ENCODE measurements around the gene SLC39A3. TPM values are rescaled to one million over a fixed set of nuclear protein-coding genes. Genes with fewer than 3 reads are reported as not detected.

Gene SLC39A3, protein sequence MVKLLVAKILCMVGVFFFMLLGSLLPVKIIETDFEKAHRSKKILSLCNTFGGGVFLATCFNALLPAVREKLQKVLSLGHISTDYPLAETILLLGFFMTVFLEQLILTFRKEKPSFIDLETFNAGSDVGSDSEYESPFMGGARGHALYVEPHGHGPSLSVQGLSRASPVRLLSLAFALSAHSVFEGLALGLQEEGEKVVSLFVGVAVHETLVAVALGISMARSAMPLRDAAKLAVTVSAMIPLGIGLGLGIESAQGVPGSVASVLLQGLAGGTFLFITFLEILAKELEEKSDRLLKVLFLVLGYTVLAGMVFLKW
- total RNA-seq, result 26.7 TPM
- long read RNA-seq, transcript SLC39A3-201 (3 exons, 1,502 nt), result major isoform, 60 of 82 reads
- long read RNA-seq, partial matches to known transcripts, result 8 of 82 reads
- long read RNA-seq, other reads (novel, unspliced or antisense), result 10 of 82 reads

DNA sequence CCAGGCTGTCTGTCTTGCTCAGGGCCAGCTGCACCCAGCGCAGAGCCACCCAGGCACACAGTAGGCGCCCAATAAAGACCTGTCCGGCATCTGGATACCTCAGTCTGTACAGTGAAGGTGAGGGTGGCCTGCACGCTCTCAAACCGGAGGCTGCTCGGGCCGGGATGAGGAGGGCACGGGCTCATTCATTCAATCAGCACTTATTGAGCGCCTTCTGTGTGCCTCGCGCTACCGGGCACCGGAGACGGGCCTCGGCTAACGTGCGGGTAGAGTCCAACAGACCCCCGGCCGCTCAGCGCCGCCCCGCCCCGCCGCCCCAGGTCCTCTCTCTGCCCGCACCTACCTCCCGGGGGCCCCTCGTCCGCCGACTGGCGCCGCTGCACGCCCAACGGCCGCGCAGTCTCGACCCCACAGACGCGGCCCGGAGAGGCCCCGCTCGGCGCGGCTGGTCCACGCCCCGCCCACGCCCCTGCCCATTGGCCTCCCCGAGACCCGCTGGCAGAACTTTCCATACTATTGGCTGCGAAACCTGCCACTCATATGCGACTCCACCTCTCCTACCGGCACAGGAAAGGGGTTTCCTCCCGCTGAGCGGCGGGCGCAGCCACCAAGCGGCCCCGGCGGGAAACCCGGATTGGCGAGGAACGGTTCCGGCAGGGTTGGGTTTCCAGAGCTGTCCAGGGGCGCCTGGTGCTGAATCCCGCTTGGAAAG, at the start of gene SLC39A3:
SLC39A3 (minus strand) TSS at position 416 of the 712 bp plus-strand sequence. CDS start 2,760 bp downstream, outside the sequence.
- Histone ChIP-seq H3K36me3 (peaks cover 9% of the 10 kb centered on the region), H3K4me3 (peak within 1 kb of the TSS; percentile 98), H3K27ac (peak within 1 kb of the TSS; percentile 74), H3K9me3 (no peaks in the 10 kb centered on the region), H3K27me3 (no peaks in the 10 kb centered on the region), H3K4me1 (no peaks in the 10 kb centered on the region)
- DNase-seq (peak; percentile 97), ATAC-seq (peak; percentile 100)
- intact Hi-C loops (cut with DNase I), result loop anchor here (5.0 kb wide), 1 partner anchor 92 kb away; no protein-coding TSS in a partner anchor
- TF ChIP-seq, protein P1, sequence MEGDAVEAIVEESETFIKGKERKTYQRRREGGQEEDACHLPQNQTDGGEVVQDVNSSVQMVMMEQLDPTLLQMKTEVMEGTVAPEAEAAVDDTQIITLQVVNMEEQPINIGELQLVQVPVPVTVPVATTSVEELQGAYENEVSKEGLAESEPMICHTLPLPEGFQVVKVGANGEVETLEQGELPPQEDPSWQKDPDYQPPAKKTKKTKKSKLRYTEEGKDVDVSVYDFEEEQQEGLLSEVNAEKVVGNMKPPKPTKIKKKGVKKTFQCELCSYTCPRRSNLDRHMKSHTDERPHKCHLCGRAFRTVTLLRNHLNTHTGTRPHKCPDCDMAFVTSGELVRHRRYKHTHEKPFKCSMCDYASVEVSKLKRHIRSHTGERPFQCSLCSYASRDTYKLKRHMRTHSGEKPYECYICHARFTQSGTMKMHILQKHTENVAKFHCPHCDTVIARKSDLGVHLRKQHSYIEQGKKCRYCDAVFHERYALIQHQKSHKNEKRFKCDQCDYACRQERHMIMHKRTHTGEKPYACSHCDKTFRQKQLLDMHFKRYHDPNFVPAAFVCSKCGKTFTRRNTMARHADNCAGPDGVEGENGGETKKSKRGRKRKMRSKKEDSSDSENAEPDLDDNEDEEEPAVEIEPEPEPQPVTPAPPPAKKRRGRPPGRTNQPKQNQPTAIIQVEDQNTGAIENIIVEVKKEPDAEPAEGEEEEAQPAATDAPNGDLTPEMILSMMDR (IDR thresholded peaks at IDR 0.05), result peak; percentile 24

DNA sequence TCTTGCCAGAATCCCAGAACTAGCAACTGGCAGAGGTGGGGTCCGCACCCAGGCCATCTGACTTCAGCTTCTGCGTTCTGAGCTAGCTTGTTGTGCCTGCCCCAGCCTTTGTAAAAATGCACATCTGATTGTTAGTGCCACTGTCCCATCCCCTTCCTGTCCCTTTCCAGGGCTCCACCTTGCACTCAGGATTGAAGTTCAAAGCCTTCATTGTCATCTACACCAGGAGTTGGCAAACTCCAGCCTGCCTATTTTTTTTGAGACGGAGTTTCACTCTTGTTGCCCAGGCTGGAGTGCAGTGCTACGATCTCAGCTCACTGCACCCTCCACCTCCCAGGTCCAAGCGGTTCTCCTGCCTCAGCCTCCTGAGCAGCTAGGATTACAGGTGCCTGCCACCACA, 48.4 kb upstream of the SLC39A3 start:
- Histone ChIP-seq H3K4me3 (no peak overlapping the region), H3K9me3 (no peaks in the 10 kb centered on the region), H3K4me1 (peaks cover 6% of the 10 kb centered on the region), H3K27ac (no peak overlapping the region), H3K36me3 (peaks cover 9% of the 10 kb centered on the region), H3K27me3 (no peaks in the 10 kb centered on the region)
- TF ChIP-seq, protein P1 (IDR thresholded peaks at IDR 0.05), result no peak
- DNase-seq (no peak), ATAC-seq (no peak)
- intact Hi-C loops (cut with DNase I), result no loop called here

DNA sequence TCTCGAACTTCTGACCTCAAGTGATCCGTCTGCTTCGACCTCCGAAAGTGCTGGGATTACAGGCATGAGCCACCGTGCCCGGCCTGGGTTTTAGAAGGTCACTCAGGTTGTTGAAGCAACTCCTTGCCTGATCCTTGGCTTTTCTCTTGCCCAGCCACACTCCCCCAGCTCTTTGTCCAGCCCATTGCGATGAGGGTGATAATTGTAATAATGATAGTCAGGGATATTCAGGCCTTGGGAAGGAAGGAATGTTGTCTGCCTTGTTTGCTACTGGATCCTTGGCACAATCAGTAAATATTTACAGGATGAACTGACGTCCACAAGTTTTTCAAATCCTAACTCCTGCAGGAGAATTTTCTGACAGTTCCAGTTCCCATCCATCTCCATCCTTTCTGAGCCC, 47.3 kb upstream of the SLC39A3 start:
- Histone ChIP-seq H3K4me1 (peaks cover 11% of the 10 kb centered on the region), H3K27ac (no peak overlapping the region), H3K27me3 (no peaks in the 10 kb centered on the region), H3K4me3 (no peak overlapping the region), H3K9me3 (no peaks in the 10 kb centered on the region), H3K36me3 (peaks cover 9% of the 10 kb centered on the region)
- intact Hi-C loops (cut with DNase I), result no loop called here
- no peak for DNase-seq
- no peak for ATAC-seq
- TF ChIP-seq, protein P1 (IDR thresholded peaks at IDR 0.05), result no peak

DNA sequence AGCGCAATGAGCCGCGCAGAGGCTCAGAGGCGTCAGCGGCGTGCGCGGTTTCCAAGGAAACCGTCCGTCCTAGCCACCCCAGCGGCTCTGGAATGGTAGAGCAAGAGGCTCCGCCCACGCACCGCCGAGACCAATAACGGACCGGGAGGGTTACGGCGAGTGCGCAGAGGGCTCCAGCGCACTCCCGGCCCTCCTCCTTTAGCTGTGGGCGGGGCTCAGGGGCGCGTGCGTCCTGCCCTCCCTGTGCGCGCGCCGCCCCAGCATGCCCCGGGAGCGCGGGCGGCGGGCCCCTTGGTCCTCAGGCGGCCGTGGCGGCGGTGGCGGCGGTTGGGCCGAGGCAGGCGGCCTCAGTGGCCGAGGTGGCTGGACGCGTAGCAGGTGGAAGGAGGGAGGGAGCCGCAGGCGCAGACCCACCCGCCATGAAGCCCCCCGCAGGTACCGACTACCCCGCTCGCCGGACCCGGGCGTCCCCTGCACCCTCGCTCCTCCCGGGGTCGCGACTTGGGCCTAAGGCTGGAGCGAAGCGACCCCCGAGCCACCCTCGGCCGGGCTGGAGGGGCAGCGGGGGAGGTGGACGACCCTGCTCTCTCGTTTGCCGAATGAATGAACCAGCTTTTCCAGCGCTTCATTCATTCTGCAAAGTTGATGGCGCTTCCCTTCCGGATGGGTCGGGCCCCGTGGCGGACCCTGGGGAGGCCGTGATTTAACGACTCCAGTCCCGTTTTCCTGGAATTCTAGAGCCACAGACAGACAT, 45.6 kb upstream of the SLC39A3 start, which contains the start of gene THOP1:
THOP1 (plus strand) TSS at position 260 of the 754 bp plus-strand sequence; CDS start at position 420, 160 bp downstream.
- peak within 1 kb of the TSS; percentile 73 for H3K27ac ChIP-seq
- intact Hi-C loops (cut with DNase I), result no loop called here
- peaks cover 28% of the 10 kb centered on the region for H3K4me1 ChIP-seq

DNA sequence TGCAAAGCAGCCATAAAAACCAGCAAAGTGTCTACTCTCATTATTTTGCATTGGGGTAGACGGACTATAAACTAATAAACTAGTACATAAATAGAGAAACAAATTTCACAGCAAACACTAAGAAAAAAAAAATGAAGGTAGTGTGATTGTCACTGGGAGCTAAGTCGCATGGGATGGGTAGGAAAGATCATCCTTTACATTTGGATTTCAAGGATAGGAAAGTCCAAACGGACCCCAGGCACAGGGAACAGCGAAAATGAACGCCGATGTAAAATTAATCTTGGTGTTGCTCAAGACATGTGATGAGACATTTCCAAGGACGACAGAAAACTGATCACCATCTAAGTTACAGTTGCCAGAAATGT, 43.9 kb upstream of the SLC39A3 start:
- peaks cover 29% of the 10 kb centered on the region for H3K4me1 ChIP-seq
- TF ChIP-seq, protein P1 (IDR thresholded peaks at IDR 0.05), result no peak
- H3K9me3 ChIP-seq, result no peaks in the 10 kb centered on the region
- no peaks in the 10 kb centered on the region for H3K36me3 ChIP-seq
- ATAC-seq, result no peak
- peak overlapping the region; percentile 92 for H3K27ac ChIP-seq
- intact Hi-C loops (cut with DNase I), result no loop called here
- peak overlapping the region; percentile 78 for H3K4me3 ChIP-seq
- H3K27me3 ChIP-seq, result no peaks in the 10 kb centered on the region
- DNase-seq, result no peak

More for the DNA sequence above, 45.6 kb upstream of the SLC39A3 start, which contains the start of gene THOP1:
- ATAC-seq, result peak; percentile 96
- no peaks in the 10 kb centered on the region for H3K27me3 ChIP-seq
- H3K4me3 ChIP-seq, result peak within 1 kb of the TSS; percentile 93
- TF ChIP-seq, protein P1 (IDR thresholded peaks at IDR 0.05), result no peak
- no peaks in the 10 kb centered on the region for H3K9me3 ChIP-seq
- DNase-seq, result peak; percentile 100
- H3K36me3 ChIP-seq, result peaks cover under 1% of the 10 kb centered on the region

Measured in upper lobe of right lung (tissue), 1 donor.